GM23338 (cell line): ENCODE measurements around the gene ARHGAP1. TPM values are rescaled to one million over a fixed set of nuclear protein-coding genes. Genes with fewer than 3 reads are reported as not detected.
"Not testable (repeated sequence)": the region's sequence is repeated elsewhere in the genome, so short reads cannot be mapped to it uniquely, and the experiment has no call there.

ENCODE experiments used
- ATAC-seq: fragments of 200-7000 bp; cut with Tn5 transposase; 3 replicates; pipeline ENCODE4 v1.9.1; 2020
- DNase-seq: peaks from one replicate; pipeline ENCODE4 v3.0.0-alpha.2; 2015; ENCODE audit warnings: low spot score
- H2AFZ ChIP-seq: fragments of 200-600 bp; sonication (generic); 2 replicates; pipeline ENCODE4 v1.8.0; 2016; ENCODE audit warnings: antibody characterized with exemption, mild to moderate bottlenecking, moderate library complexity
- H3F3A ChIP-seq: fragments of 200-600 bp; sonication (generic); replicated peaks from 2 replicates; pipeline ENCODE4 v1.8.0; 2017; ENCODE audit warnings: antibody characterized with exemption, mixed run types, low read depth
- H3K27ac ChIP-seq: fragments of 200-600 bp; sonication (generic); 2 replicates; pipeline ENCODE4 v1.6.1; 2016; ENCODE audit warnings: low read depth
- H3K27me3 ChIP-seq: fragments of 200-600 bp; sonication (generic); 2 replicates; pipeline ENCODE4 v1.8.0; 2016; ENCODE audit warnings: mild to moderate bottlenecking, mixed run types, moderate library complexity; ENCODE audit not compliant: insufficient read depth
- H3K36me3 ChIP-seq: fragments of 200-600 bp; sonication (generic); 2 replicates; pipeline ENCODE4 v1.8.0; 2016; ENCODE audit warnings: mild to moderate bottlenecking; ENCODE audit not compliant: insufficient read depth
- H3K4me1 ChIP-seq: fragments of 200-600 bp; sonication (generic); 2 replicates; pipeline ENCODE4 v1.8.0; 2016; ENCODE audit warnings: mild to moderate bottlenecking, moderate library complexity; ENCODE audit not compliant: insufficient read depth
- H3K4me2 ChIP-seq: fragments of 200-600 bp; sonication (generic); 2 replicates; pipeline ENCODE4 v1.7.1; 2017; ENCODE audit warnings: mixed run types
- H3K4me3 ChIP-seq: fragments of 200-600 bp; sonication (generic); 2 replicates; pipeline ENCODE4 v1.6.1; 2016; ENCODE audit warnings: mixed run types
- H3K79me2 ChIP-seq: fragments of 200-600 bp; sonication (generic); replicated peaks from 2 replicates; pipeline ENCODE4 v1.8.0; 2017; ENCODE audit warnings: mild to moderate bottlenecking; ENCODE audit not compliant: insufficient read depth
- H3K9me2 ChIP-seq: fragments of 200-600 bp; sonication (generic); 2 replicates; pipeline ENCODE4 v1.8.0; 2017; ENCODE audit not compliant: insufficient read depth
- H4K20me1 ChIP-seq: fragments of 200-600 bp; sonication (generic); replicated peaks from 2 replicates; pipeline ENCODE4 v1.8.0; 2017; ENCODE audit warnings: mild to moderate bottlenecking; ENCODE audit not compliant: insufficient read depth
- H3K27ac Mint-ChIP-seq: 2 replicates; pipeline ENCODE4 v1.8.0; 2020; ENCODE audit warnings: inconsistent platforms, mild to moderate bottlenecking, moderate library complexity, mixed read lengths
- H3K27me3 Mint-ChIP-seq: 3 replicates; pipeline ENCODE4 v1.8.0; 2022; ENCODE audit warnings: low read depth, mild to moderate bottlenecking, moderate library complexity, mixed read lengths, inconsistent platforms; ENCODE audit not compliant: insufficient read depth, poor library complexity
- H3K36me3 Mint-ChIP-seq: 3 replicates; pipeline ENCODE4 v1.8.0; 2021; ENCODE audit warnings: low read depth, mild to moderate bottlenecking, inconsistent platforms, moderate library complexity, mixed read lengths
- H3K4me1 Mint-ChIP-seq: 3 replicates; pipeline ENCODE4 v1.8.0; 2020; ENCODE audit warnings: mild to moderate bottlenecking, inconsistent platforms, mixed read lengths
- H3K4me3 Mint-ChIP-seq: 3 replicates; pipeline ENCODE4 v1.8.0; 2021; ENCODE audit warnings: moderate library complexity, mild to moderate bottlenecking, inconsistent platforms, mixed read lengths
- H3K9me3 Mint-ChIP-seq: 3 replicates; pipeline ENCODE4 v1.8.0; 2020; ENCODE audit warnings: moderate library complexity, mild to moderate bottlenecking, inconsistent platforms, mixed read lengths
- EZH2 ChIP-seq: fragments of 200-600 bp; sonication (generic); IDR thresholded peaks from one replicate; pipeline ENCODE4 v1.8.0; 2017; ENCODE audit warnings: antibody characterized with exemption, mild to moderate bottlenecking, low read depth; ENCODE audit not compliant: unreplicated experiment
- EZH2phosphoT487 ChIP-seq: fragments of 200-600 bp; sonication (generic); IDR thresholded peaks from one replicate; pipeline ENCODE4 v1.8.1; 2018; ENCODE audit warnings: antibody characterized with exemption; ENCODE audit not compliant: unreplicated experiment
- JUNB ChIP-seq: IDR thresholded peaks from one replicate; pipeline ENCODE4 v1.6.1; 2016; ENCODE audit warnings: antibody characterized with exemption; ENCODE audit not compliant: unreplicated experiment
- NANOG ChIP-seq: IDR thresholded peaks from 2 replicates; pipeline ENCODE4 v1.6.1; 2016; ENCODE audit warnings: antibody characterized with exemption, borderline replicate concordance
- STAT1 ChIP-seq: IDR thresholded peaks from one replicate; pipeline ENCODE4 v1.6.1; 2016; ENCODE audit warnings: antibody characterized with exemption; ENCODE audit not compliant: unreplicated experiment
- ZNF114 ChIP-seq: fragments of 250-450 bp; sonication (Bioruptor Pico); IDR thresholded peaks from 2 replicates; pipeline ENCODE4 v1.5.0; 2020; ENCODE audit warnings: mild to moderate bottlenecking, moderate library complexity
- ZNF331 ChIP-seq: fragments of 250-450 bp; sonication (Bioruptor Pico); IDR thresholded peaks from 2 replicates; pipeline ENCODE4 v1.5.0; 2020; ENCODE audit warnings: low read depth, mild to moderate bottlenecking, moderate library complexity
- polyA plus RNA-seq: library from polyadenylated mRNA; unstranded; fragments of >200 nt; fragmentation: Nextera tagmentation; extraction: Ambion mirVana; gene quantifications from 2 replicates; pipeline ENCODE4 v1.2.1, GENCODE V29; 2016
- total RNA-seq: library from RNA; depleted of rRNA; stranded (reverse); fragments of >200 nt; shearing (Covaris generic); gene quantifications from 2 replicates; pipeline ENCODE4 v1.2.3, GENCODE V29; 2014
- TF ChIP-seq, protein P1 (sequence below), 2 experiments: fragments of 200-600 bp in 1 of 2; sonication (generic) in 1 of 2; conservative IDR thresholded peaks; 2 replicates each; pipeline versions ENCODE4 v1.5.1 to v1.6.1; 2016 to 2017; ENCODE audit warnings: antibody characterized with exemption in 2 of 2, low read depth in 2 of 2, mild to moderate bottlenecking in 2 of 2, moderate library complexity in 1 of 2
- TF ChIP-seq, protein P2 (sequence below): IDR thresholded peaks from 2 replicates; pipeline ENCODE4 v1.6.1; 2016; ENCODE audit warnings: antibody characterized with exemption

ARHGAP1 gene
- total and polyA plus RNA-seq, 2 experiments from 2014 or later = 23.4 to 38.1 TPM

- Histone ChIP-seq H3K27ac (0 out of 2 replicates have a peak overlapping the region, but pooled peaks have one; percentile 26), H3K27me3 (no peaks in the 10 kb centered on the region), H2AFZ (no peak overlapping the region), H3K4me3 (no peak overlapping the region), H3K9me2 (no peaks in the 10 kb centered on the region), H3K4me1 (no peaks in the 10 kb centered on the region), H3K36me3 (no peaks in the 10 kb centered on the region), H4K20me1 (no peaks in the 10 kb centered on the region; the same call in 1 of the 2 replicates), H3K79me2 (no peaks in the 10 kb centered on the region), H3K4me2 (no peak overlapping the region), H3F3A (no peaks in the 10 kb centered on the region; the same call in 1 of the 2 replicates)
- H3K36me3 Mint-ChIP-seq = peaks cover 8% of the 10 kb centered on the region
- no peaks in the 10 kb centered on the region for H3K4me1 Mint-ChIP-seq
- H3K27me3 Mint-ChIP-seq = no peaks in the 10 kb centered on the region
- ATAC-seq (no peak), DNase-seq (no peak)
- TF ChIP-seq JUNB (no peak), EZH2phosphoT487 (no peak), STAT1 (no peak), ZNF114 (CRISPR knock-in tag) (no peak), EZH2 (no peak), NANOG (no peak), ZNF331 (CRISPR knock-in tag) (no peak)
- TF ChIP-seq, protein P1, sequence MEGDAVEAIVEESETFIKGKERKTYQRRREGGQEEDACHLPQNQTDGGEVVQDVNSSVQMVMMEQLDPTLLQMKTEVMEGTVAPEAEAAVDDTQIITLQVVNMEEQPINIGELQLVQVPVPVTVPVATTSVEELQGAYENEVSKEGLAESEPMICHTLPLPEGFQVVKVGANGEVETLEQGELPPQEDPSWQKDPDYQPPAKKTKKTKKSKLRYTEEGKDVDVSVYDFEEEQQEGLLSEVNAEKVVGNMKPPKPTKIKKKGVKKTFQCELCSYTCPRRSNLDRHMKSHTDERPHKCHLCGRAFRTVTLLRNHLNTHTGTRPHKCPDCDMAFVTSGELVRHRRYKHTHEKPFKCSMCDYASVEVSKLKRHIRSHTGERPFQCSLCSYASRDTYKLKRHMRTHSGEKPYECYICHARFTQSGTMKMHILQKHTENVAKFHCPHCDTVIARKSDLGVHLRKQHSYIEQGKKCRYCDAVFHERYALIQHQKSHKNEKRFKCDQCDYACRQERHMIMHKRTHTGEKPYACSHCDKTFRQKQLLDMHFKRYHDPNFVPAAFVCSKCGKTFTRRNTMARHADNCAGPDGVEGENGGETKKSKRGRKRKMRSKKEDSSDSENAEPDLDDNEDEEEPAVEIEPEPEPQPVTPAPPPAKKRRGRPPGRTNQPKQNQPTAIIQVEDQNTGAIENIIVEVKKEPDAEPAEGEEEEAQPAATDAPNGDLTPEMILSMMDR (conservative IDR thresholded peaks at IDR 0.05; ENCODE audit: low read depth in 2 of 2) = no peak
- no peak overlapping the region for H3K27ac Mint-ChIP-seq
- H3K4me3 Mint-ChIP-seq = no peak overlapping the region
- H3K9me3 Mint-ChIP-seq = no peaks in the 10 kb centered on the region
Observed at GRCh38 chr11:46710821-46711269, 10.4 kb upstream of the ARHGAP1 start.

GRCh38 chr11:46709351-46709750 lies 8.9 kb upstream of the ARHGAP1 start:
- not testable (repeated sequence) for ATAC-seq

GRCh38 chr11:46706886-46707285 lies 6.5 kb upstream of the ARHGAP1 start:
- peaks cover 41% of the 10 kb centered on the region for H3K36me3 Mint-ChIP-seq

More at GRCh38 chr11:46709351-46709750, 8.9 kb upstream of the ARHGAP1 start:
- not testable (repeated sequence) for H3K27ac Mint-ChIP-seq, H4K20me1 ChIP-seq, DNase-seq, H3K4me3 ChIP-seq, H3K4me3 Mint-ChIP-seq, H3K36me3 ChIP-seq, H3K9me3 Mint-ChIP-seq, H2AFZ ChIP-seq, H3K4me1 ChIP-seq, H3K79me2 ChIP-seq, H3K27me3 ChIP-seq, H3K4me1 Mint-ChIP-seq, H3K4me2 ChIP-seq, H3K27me3 Mint-ChIP-seq, H3K27ac ChIP-seq, H3F3A ChIP-seq, H3K9me2 ChIP-seq
- H3K36me3 Mint-ChIP-seq = peaks cover 19% of the 10 kb centered on the region

More at GRCh38 chr11:46706886-46707285, 6.5 kb upstream of the ARHGAP1 start:
- Mint-ChIP-seq H3K4me3 (no peak overlapping the region), H3K4me1 (no peaks in the 10 kb centered on the region), H3K27me3 (peaks cover 3% of the 10 kb centered on the region), H3K9me3 (no peaks in the 10 kb centered on the region), H3K27ac (no peak overlapping the region)
- Histone ChIP-seq H3K27ac (no peak overlapping the region), H3K9me2 (no peaks in the 10 kb centered on the region), H3K27me3 (no peaks in the 10 kb centered on the region), H2AFZ (no peak overlapping the region), H3K4me3 (no peak overlapping the region), H3K36me3 (peaks cover 24% of the 10 kb centered on the region), H3K4me2 (no peak overlapping the region), H3K4me1 (no peaks in the 10 kb centered on the region), H3F3A (no peaks in the 10 kb centered on the region; the same call in 1 of the 2 replicates), H4K20me1 (no peaks in the 10 kb centered on the region; the same call in none of the 2 replicates), H3K79me2 (peaks cover 9% of the 10 kb centered on the region)
- no peak for TF ChIP-seq NANOG
- TF ChIP-seq, protein P2, sequence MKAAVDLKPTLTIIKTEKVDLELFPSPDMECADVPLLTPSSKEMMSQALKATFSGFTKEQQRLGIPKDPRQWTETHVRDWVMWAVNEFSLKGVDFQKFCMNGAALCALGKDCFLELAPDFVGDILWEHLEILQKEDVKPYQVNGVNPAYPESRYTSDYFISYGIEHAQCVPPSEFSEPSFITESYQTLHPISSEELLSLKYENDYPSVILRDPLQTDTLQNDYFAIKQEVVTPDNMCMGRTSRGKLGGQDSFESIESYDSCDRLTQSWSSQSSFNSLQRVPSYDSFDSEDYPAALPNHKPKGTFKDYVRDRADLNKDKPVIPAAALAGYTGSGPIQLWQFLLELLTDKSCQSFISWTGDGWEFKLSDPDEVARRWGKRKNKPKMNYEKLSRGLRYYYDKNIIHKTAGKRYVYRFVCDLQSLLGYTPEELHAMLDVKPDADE = no peak
- TF ChIP-seq ZNF114 (CRISPR knock-in tag) = no peak
- TF ChIP-seq ZNF331 (CRISPR knock-in tag) = no peak
- DNase-seq = no peak
- no peak for ATAC-seq
